Measurements from ENCODE around the gene ELMO2. TPM values are rescaled to one million over a fixed set of nuclear protein-coding genes. Genes with fewer than 3 reads are reported as not detected.

The ELMO2 gene
- total and polyA plus RNA-seq, 2 of the 4 experiments (the other 2 are of a cell fraction) = 29.2 to 52.7 TPM

DNA sequence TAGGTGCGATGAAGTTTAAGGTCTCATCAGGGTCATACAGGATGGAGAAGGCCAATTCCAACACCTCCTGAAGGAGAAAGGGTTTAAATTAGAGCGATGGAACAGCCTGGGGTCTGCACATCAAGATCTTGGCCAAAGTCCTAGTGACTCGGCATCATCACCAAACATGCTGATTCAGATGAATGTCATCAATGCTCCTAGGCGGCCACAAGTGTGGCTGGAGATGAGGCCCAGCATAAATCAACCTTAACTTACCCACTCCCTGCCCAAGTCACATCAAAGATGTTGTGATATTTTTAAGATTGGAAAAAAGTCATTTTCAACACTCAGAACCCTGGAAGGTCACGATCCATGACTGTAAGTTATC lies 37.5 kb downstream of the ELMO2 start:
- Histone ChIP-seq H2BK15ac (ENCODE audit: low read depth, low read length) (no peak overlapping the region), H2BK20ac (ENCODE audit: low read depth, low read length) (no peak overlapping the region), H3K9me1 (ENCODE audit: insufficient read depth, low read length) (peaks cover 10% of the 10 kb centered on the region; the same call in 1 of the 2 replicates), H2BK5ac (ENCODE audit: low read depth, low read length, poor library complexity, severe bottlenecking) (no peak overlapping the region), H2AFZ (replicated peaks; ENCODE audit: low read length, poor library complexity) (no peak overlapping the region), H3K14ac (replicated peaks; ENCODE audit: low read depth, low read length) (no peak overlapping the region), H3K27ac (ENCODE audit: insufficient read depth, low read length) (no peak overlapping the region), H3K27me3 (ENCODE audit: control insufficient read depth, insufficient read depth, low read length) (no peaks in the 10 kb centered on the region), H4K5ac (ENCODE audit: low read depth, low read length) (no peak overlapping the region), H3K18ac (ENCODE audit: low read depth, low read length) (no peak overlapping the region), H3K79me1 (ENCODE audit: low read depth in 1 of 2, low read length in 2 of 2) (peaks cover 11 to 14% of the 10 kb centered on the region in 2 experiments; a peak in 3 of 4 replicates), H3K4me1 (ENCODE audit: control insufficient read depth, insufficient read depth, low read length) (peaks cover 2% of the 10 kb centered on the region; the same call in 1 of the 2 replicates), H3K4me3 (ENCODE audit: insufficient read depth, low read depth, low read length) (no peak overlapping the region), H2AK9ac (replicated peaks; ENCODE audit: low read depth, low read length, poor library complexity) (no peak overlapping the region), H3K23ac (ENCODE audit: low read depth, low read length) (no peak overlapping the region), H2BK120ac (ENCODE audit: low read depth, low read length) (no peak overlapping the region), H3K4ac (ENCODE audit: low read depth, low read length) (no peak overlapping the region), H3K36me3 (ENCODE audit: control insufficient read depth, insufficient read depth, low read length) (peaks cover 59% of the 10 kb centered on the region), H4K91ac (ENCODE audit: insufficient read depth, low read depth, low read length) (no peak overlapping the region), H4K20me1 (ENCODE audit: insufficient read depth, low read length) (no peaks in the 10 kb centered on the region), H4K8ac (ENCODE audit: low read depth in 2 of 2, low read length in 2 of 2) (no peak overlapping the region), H3K4me2 (ENCODE audit: low read depth, low read length) (no peak overlapping the region), H3K9ac (ENCODE audit: low read depth, low read length) (no peak overlapping the region), H3K56ac (ENCODE audit: extremely low read depth, insufficient read depth, low read length) (no peak overlapping the region), H3K9me3 (ENCODE audit: control insufficient read depth, insufficient read depth, low read length) (no peaks in the 10 kb centered on the region), H2AK5ac (ENCODE audit: low read depth, low read length) (no peak overlapping the region)
- DNase-seq (peak; percentile 28), ATAC-seq (ENCODE audit: low read depth) (no peak)
- CTCF ChIA-PET = no interaction called here
- POLR2A ChIA-PET (ENCODE audit: unreplicated experiment) = no interaction called here
- dilution Hi-C loops (cut with HindIII; ENCODE audit: low sequenced_read_pairs, unreplicated experiment) (no loop called here), in situ Hi-C loops (cut with MboI; ENCODE audit: low sequenced_read_pairs) (no loop called here), intact Hi-C loops (cut with micrococcal nuclease) (no loop called here)
- TF ChIP-seq RCOR1 (IDR thresholded peaks at IDR 0.05; ENCODE audit: insufficient replicate concordance, low read length) (no peak), RFX5 (IDR thresholded peaks at IDR 0.05; ENCODE audit: low read depth, low read length) (no peak), SMC3 (IDR thresholded peaks at IDR 0.05; ENCODE audit: low read depth, low read length) (no peak), POLR2A (IDR thresholded peaks at IDR 0.05; ENCODE audit: low read depth, low read length) (no peak), FOS (IDR thresholded peaks at IDR 0.05; ENCODE audit: low read depth, low read length) (no peak), MXI1 (IDR thresholded peaks at IDR 0.05; ENCODE audit: borderline replicate concordance, low read depth, low read length) (no peak), MAFK (IDR thresholded peaks at IDR 0.05; ENCODE audit: low read depth, low read length) (no peak), CEBPB (IDR thresholded peaks at IDR 0.05; ENCODE audit: low read depth, low read length) (no peak), MAZ (IDR thresholded peaks at IDR 0.05; ENCODE audit: borderline replicate concordance, low read depth, low read length) (no peak), BHLHE40 (IDR thresholded peaks at IDR 0.05; ENCODE audit: low read depth, low read length) (no peak), RAD21 (IDR thresholded peaks at IDR 0.05; ENCODE audit: low read length) (no peak), NFE2L2 (IDR thresholded peaks at IDR 0.05; ENCODE audit: low read depth, low read length) (no peak), CHD1 (IDR thresholded peaks at IDR 0.05; ENCODE audit: low read depth, low read length) (no peak)
- TF ChIP-seq, protein P1, sequence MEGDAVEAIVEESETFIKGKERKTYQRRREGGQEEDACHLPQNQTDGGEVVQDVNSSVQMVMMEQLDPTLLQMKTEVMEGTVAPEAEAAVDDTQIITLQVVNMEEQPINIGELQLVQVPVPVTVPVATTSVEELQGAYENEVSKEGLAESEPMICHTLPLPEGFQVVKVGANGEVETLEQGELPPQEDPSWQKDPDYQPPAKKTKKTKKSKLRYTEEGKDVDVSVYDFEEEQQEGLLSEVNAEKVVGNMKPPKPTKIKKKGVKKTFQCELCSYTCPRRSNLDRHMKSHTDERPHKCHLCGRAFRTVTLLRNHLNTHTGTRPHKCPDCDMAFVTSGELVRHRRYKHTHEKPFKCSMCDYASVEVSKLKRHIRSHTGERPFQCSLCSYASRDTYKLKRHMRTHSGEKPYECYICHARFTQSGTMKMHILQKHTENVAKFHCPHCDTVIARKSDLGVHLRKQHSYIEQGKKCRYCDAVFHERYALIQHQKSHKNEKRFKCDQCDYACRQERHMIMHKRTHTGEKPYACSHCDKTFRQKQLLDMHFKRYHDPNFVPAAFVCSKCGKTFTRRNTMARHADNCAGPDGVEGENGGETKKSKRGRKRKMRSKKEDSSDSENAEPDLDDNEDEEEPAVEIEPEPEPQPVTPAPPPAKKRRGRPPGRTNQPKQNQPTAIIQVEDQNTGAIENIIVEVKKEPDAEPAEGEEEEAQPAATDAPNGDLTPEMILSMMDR (conservative IDR thresholded peaks at IDR 0.05; ENCODE audit: low read depth, low read length) = no peak
- TF ChIP-seq, protein P2, sequence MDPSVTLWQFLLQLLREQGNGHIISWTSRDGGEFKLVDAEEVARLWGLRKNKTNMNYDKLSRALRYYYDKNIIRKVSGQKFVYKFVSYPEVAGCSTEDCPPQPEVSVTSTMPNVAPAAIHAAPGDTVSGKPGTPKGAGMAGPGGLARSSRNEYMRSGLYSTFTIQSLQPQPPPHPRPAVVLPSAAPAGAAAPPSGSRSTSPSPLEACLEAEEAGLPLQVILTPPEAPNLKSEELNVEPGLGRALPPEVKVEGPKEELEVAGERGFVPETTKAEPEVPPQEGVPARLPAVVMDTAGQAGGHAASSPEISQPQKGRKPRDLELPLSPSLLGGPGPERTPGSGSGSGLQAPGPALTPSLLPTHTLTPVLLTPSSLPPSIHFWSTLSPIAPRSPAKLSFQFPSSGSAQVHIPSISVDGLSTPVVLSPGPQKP (IDR thresholded peaks at IDR 0.05; ENCODE audit: borderline replicate concordance, low read depth, low read length) = no peak
- TF ChIP-seq, protein P3, sequence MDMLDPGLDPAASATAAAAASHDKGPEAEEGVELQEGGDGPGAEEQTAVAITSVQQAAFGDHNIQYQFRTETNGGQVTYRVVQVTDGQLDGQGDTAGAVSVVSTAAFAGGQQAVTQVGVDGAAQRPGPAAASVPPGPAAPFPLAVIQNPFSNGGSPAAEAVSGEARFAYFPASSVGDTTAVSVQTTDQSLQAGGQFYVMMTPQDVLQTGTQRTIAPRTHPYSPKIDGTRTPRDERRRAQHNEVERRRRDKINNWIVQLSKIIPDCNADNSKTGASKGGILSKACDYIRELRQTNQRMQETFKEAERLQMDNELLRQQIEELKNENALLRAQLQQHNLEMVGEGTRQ (IDR thresholded peaks at IDR 0.05; ENCODE audit: low read depth, low read length) = no peak
- no CpG with 5 or more reads among the region's 5 CpGs for WGBS, 2 experiments (ENCODE audit: extremely low coverage in 2 of 2, insufficient read length in 1 of 2)
- no TSS peak for BruUV-seq (replicated peaks)
